Mucosa of rectum (tissue), 2 donors: ENCODE results near the gene WDR62.
"Not testable (repeated sequence)": the region's sequence is repeated elsewhere in the genome, so short reads cannot be mapped to it uniquely, and the experiment has no call there.

Experiments used
- H3K27ac ChIP-seq, 2 donors: one replicate each; pipeline ENCODE4 v1.7.0; 2013; ENCODE audit warnings: inconsistent platforms in 2 of 2, low read depth in 2 of 2, low read length in 2 of 2
- H3K27me3 ChIP-seq, 2 donors: one replicate each; pipeline ENCODE4 v1.7.0; 2013; ENCODE audit warnings: low read length in 2 of 2; ENCODE audit not compliant: control insufficient read depth in 2 of 2, insufficient read depth in 2 of 2
- H3K36me3 ChIP-seq, 2 donors: one replicate each; pipeline ENCODE4 v1.7.0; 2013; ENCODE audit warnings: low read length in 2 of 2; ENCODE audit not compliant: control insufficient read depth in 2 of 2, insufficient read depth in 2 of 2
- H3K4me1 ChIP-seq, 2 donors: one replicate each; pipeline ENCODE4 v1.7.0; 2013; ENCODE audit warnings: low read length in 2 of 2, mild to moderate bottlenecking in 1 of 2; ENCODE audit not compliant: control insufficient read depth in 2 of 2, insufficient read depth in 2 of 2
- H3K4me3 ChIP-seq, 2 donors: one replicate each; pipeline ENCODE4 v1.7.0; 2013; ENCODE audit warnings: low read length in 2 of 2
- H3K9ac ChIP-seq, 2 donors: one replicate each; pipeline ENCODE4 v1.7.0; 2013; ENCODE audit warnings: low read length in 2 of 2, low read depth in 1 of 2, mild to moderate bottlenecking in 1 of 2
- H3K9me3 ChIP-seq, 2 donors: one replicate each; pipeline ENCODE4 v1.7.0; 2013; ENCODE audit warnings: low read length in 2 of 2; ENCODE audit not compliant: control insufficient read depth in 2 of 2
- donor health status: healthy.
- donor health status: Normal muscosa, but diverticular disease.

Gene WDR62

GRCh38 chr19:36058481-36059179 lies 3.9 kb downstream of the WDR62 start:
- Histone ChIP-seq H3K36me3 (no peaks in the 10 kb centered on the region), H3K4me3 (no peak overlapping the region), H3K9ac (no peak overlapping the region), H3K27ac (no peak overlapping the region), H3K27me3 (no peaks in the 10 kb centered on the region), H3K9me3 (no peaks in the 10 kb centered on the region), H3K4me1 (peaks cover 4 to 8% of the 10 kb centered on the region in 2 donors)

GRCh38 chr19:36059180-36059910 lies 4.6 kb downstream of the WDR62 start:
- H3K9ac ChIP-seq: no peak overlapping the region
- H3K4me1 ChIP-seq: peaks cover 4 to 8% of the 10 kb centered on the region in 2 donors
- H3K4me3 ChIP-seq: no peak overlapping the region
- no peaks in the 10 kb centered on the region for H3K27me3 ChIP-seq
- no peaks in the 10 kb centered on the region for H3K36me3 ChIP-seq
- no peak overlapping the region for H3K27ac ChIP-seq
- no peaks in the 10 kb centered on the region for H3K9me3 ChIP-seq

- no peaks in the 10 kb centered on the region for H3K27me3 ChIP-seq
- H3K27ac ChIP-seq: no peak overlapping the region
- H3K36me3 ChIP-seq: no peaks in the 10 kb centered on the region
- H3K4me1 ChIP-seq: peaks cover under 1 to 1% of the 10 kb centered on the region in 2 donors
- no peak overlapping the region for H3K4me3 ChIP-seq
- H3K9ac ChIP-seq: no peak overlapping the region
- H3K9me3 ChIP-seq: no peaks in the 10 kb centered on the region
These were observed 5.7 kb downstream of the WDR62 start for GRCh38 chr19:36060430-36060829.

GRCh38 chr19:36061367-36061766 lies 6.7 kb downstream of the WDR62 start:
- Histone ChIP-seq H3K27me3 (no peaks in the 10 kb centered on the region), H3K36me3 (no peaks in the 10 kb centered on the region), H3K9ac (no peak overlapping the region), H3K27ac (no peak overlapping the region), H3K4me3 (no peak overlapping the region), H3K9me3 (no peaks in the 10 kb centered on the region), H3K4me1 (no peaks in the 10 kb centered on the region)

GRCh38 chr19:36064826-36065225 lies 10.1 kb downstream of the WDR62 start:
- no peak overlapping the region for H3K27ac ChIP-seq
- H3K9me3 ChIP-seq: no peaks in the 10 kb centered on the region
- no peaks in the 10 kb centered on the region for H3K27me3 ChIP-seq
- H3K4me1 ChIP-seq: no peaks in the 10 kb centered on the region
- H3K4me3 ChIP-seq: no peak overlapping the region
- no peak overlapping the region for H3K9ac ChIP-seq
- H3K36me3 ChIP-seq: no peaks in the 10 kb centered on the region

GRCh38 chr19:36067681-36068080 lies 13.0 kb downstream of the WDR62 start:
- no peak overlapping the region for H3K9ac ChIP-seq
- H3K9me3 ChIP-seq: no peaks in the 10 kb centered on the region
- no peaks in the 10 kb centered on the region for H3K27me3 ChIP-seq
- H3K27ac ChIP-seq: no peak overlapping the region
- H3K4me3 ChIP-seq: no peak overlapping the region
- peaks cover 0 to 2% of the 10 kb centered on the region in 2 donors for H3K4me1 ChIP-seq
- H3K36me3 ChIP-seq: no peaks in the 10 kb centered on the region

GRCh38 chr19:36068810-36069499 lies 14.3 kb downstream of the WDR62 start:
- H3K9me3 ChIP-seq, H3K27me3 ChIP-seq, H3K9ac ChIP-seq, H3K27ac ChIP-seq, H3K36me3 ChIP-seq, H3K4me1 ChIP-seq, H3K4me3 ChIP-seq: not testable (repeated sequence)

GRCh38 chr19:36072081-36072480 lies 17.4 kb downstream of the WDR62 start:
- peaks cover 0 to 2% of the 10 kb centered on the region in 2 donors for H3K36me3 ChIP-seq
- no peak overlapping the region for H3K27ac ChIP-seq
- no peaks in the 10 kb centered on the region for H3K9me3 ChIP-seq
- H3K4me3 ChIP-seq: no peak overlapping the region
- H3K27me3 ChIP-seq: no peaks in the 10 kb centered on the region
- no peak overlapping the region for H3K9ac ChIP-seq
- peaks cover 0 to 2% of the 10 kb centered on the region in 2 donors for H3K4me1 ChIP-seq

GRCh38 chr19:36073121-36073876 lies 18.6 kb downstream of the WDR62 start:
- H3K4me3 ChIP-seq: no peak overlapping the region
- H3K27me3 ChIP-seq: no peaks in the 10 kb centered on the region
- peaks cover 0 to 2% of the 10 kb centered on the region in 2 donors for H3K4me1 ChIP-seq
- no peak overlapping the region for H3K27ac ChIP-seq
- H3K9me3 ChIP-seq: no peaks in the 10 kb centered on the region
- peaks cover 0 to 2% of the 10 kb centered on the region in 2 donors for H3K36me3 ChIP-seq
- H3K9ac ChIP-seq: no peak overlapping the region
